ENCODE data around the gene PITPNM3.

Gene PITPNM3

DNA sequence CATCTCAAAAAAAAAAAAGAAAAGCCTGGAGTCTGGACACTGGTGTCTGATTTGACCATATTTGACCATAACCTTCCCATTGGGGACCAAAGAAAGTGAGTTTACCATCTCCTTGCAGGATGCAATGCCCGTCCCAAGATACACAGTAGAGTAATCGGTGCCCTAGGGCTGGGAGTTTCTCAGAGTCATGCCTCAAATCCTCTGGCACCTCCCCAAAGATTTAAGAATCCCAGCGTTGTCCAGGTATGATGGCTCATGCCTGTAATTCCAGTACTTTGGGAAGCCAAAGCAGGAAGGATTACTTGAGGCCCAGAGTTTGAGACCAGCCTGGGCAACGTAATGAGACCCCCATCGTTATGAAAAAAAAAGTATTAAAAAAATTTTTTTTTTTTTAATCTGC lies 5.0 kb downstream of the PITPNM3 start:
- no peak for DNase-seq

DNA sequence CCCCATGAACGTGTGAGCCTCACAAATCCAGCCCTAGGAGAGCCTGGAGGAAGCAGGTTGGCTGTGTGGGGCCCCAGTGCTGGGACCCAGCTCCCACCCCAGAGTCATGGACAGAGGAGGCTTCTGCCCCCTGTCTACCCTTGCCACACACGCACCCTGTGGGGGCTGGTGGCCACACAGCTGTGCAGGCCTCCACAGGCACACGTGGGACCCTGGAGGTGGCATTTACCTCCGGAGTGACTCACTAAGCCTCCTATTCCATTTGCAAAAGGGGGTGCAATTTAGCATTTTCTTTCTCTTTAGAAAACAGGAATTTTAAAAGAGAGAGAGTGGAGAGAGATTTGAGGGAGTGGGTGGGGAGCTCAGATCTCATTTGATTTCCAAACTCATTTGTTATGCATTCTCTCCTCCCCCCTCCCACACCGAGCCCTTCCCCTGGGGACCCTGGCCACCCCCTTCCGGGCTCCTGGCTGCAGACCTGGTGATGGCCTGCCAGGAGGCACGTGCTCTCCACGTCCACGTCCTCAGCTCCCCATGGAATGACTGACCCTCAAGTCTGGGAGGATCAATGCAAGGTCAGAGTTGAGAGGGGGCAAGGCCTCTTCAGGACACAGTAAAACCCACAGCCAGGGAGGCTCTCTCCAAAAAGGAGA lies 6.8 kb downstream of the PITPNM3 start:
- DNase-seq, result no peak

DNA sequence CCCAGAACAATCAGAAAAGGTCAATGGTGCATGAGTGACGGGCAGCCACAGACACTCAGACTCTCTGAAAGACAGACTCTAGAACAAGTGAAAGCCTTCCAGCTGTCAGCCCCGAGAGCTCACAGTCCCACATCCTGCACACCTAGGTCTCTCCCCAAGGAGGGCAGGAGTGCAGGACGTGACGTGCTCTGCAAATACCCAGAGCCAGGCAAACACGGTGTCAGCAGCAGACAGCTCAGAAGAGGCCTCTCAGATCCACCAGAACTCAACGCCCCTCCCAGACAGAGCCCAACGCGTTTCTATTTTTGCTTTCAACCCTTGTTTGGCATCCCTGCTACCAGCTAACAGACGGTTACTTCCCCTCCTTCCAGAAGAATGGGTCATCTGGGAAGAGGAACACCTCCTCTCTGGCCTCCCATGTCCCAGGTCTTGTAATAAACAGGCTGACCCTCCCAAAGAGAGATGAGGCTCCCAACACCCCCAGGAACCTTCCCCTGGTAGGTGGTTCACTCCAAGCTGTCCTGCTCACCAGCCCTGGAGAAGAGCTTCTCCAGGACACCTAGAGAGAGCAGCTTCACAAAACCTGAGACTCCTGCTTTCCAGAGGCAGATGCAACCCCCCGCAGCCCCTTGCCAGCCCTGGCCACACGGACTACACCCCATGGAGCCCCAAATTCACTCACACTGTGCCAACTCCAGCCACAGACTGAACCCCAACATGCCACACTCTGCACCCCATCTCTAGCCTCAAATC lies 7.6 kb downstream of the PITPNM3 start:
- DNase-seq, result peak; percentile 43

DNA sequence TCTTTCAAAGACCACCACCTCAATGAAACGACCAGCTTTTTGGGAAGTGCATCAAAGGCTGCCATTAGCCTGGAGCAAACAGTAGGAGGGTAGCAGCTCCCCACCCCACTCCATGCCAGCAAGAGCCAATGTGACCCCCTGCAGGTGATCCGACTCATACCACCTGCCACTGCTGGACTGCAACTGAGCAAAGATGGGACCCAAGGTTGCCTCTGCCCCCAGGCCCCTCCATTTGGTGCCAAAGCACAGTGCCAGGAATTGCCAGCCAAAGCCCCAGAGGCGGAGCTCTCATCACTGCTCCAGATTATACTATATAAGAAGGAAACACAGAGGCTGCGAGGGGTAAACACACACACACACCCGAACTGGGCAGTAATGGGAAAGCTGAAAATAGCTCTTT lies 8.3 kb downstream of the PITPNM3 start:
- no peak for DNase-seq

DNA sequence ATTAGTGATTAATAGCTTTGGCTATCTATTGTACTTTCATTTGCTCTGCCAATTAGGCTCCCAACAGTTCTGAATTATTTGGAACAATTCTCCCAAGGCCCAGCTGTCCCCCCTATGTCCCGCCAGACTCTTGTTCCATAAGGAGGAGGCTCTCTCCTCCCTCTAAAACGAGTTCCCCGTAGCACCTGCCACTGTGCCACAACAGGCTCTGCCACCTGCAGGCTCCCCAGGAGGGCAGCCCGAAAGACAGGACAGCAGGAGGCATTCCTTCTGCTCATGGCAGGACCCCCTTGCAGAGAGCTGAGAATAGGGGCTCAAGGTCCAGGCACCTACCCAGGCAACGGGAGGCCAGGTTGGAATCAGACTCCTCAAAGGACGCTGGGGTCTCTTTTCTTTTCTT lies 9.0 kb downstream of the PITPNM3 start:
- no peak for DNase-seq

DNA sequence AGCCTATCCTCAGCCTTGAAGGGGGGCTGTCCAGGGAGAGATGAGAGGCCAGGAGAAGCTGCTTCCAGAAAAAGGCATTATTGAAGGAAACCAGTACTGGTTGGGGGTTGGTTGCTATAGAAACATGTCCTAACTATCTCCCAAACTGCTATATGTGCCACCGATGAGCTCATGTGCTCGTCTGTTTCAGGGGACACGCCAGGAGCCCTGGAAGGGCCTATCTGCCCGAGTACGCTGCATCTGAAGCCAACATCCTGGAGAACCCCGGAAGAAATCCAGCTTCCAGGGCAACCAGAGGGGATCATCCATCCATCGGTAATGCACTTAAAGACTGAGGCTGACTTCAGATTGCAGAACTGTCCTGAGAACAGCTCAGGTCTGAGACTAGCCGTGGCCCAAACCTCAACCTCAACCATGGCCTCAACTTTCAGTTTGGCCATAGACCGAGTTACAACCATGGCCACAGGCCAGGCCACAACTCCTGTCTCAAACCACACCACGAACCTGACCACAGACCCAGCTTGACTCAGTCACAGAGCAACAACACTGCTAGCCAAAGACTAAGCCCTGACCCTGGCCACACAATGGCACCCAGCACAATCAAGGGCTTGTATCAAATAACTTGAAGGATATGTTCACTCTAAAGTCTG lies 10.2 kb downstream of the PITPNM3 start:
- DNase-seq, result no peak

DNA sequence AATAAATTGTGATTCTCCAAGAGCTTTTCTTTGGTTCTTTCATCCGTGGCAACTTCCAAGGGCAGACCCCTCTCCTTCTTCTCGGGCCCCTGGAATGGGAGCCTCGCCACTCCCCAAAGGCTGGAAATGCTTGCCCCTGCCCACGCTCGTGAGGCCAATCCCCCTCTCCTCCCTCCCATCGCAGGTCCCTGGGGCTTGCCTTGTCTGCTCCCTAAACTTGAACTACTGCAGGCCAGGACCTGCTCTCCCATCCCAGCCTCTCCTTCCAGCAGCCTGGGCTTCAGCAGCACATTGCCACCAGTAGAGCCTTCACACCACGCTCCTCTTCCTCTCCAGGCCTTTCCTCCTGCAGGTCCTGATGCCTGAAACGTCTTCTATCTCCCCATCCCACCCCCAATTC lies 11.1 kb downstream of the PITPNM3 start:
- no peak for DNase-seq

DNA sequence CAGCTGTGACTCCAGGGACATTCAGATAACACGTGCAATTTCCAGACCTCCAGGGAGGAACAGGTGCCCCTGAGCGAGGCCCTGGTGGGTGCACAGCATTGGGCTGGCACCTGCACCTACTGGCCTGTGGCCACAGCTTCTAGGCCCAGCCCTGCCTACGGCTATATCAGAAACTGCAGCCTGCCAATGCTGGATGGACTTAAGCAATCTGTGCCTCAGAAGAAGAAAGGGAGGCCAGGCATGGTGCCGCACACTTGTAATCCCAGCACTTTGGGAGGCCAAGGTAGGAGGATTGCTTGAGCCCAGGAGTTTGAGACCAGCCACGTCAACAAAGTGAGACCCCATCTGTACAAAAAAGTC lies 12.4 kb downstream of the PITPNM3 start:
- no peak for DNase-seq

DNA sequence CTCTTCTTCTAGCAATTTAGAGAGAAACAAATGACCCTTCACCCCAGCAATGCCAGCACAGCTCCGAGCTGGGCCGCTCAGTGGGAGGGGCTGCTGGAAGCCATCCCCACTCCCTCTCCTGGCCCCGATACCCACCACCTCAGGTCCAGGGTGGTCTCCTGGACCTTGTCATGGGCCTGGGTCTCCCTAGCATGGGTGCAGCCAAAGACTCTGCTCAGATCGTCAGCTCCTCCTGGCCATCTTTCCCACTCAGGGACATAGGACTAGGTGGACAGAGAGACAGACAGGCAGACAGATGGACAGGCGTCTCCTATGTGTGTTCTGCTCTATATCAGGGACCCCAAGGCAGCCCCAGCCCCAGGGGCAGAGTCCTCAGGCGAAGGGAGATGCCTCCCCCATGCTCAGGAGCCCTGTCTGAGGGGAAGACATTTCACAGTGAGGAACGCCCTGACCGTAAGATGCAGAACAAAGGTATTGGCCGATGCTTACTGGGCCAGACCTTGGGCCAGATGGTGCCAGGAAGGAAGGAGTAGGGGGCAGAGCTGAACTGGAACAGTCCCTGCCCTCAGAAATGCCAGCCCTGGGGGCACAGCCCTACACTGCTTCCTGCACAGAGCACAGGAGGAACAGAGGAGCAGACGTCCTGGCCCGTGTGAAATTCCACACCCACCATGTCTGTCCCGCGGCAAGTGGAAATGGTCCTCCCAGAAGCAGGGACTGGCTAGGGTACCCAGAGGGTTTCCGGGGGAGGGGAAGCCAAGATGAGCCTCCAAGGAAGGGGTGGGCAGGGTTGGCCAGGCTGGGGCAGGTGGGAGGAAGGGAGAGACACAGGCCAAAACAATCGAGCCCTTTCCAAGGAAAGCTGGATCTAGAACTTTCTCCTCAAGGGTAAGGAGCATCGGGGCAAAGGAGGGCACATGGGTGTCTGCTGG lies 13.0 kb downstream of the PITPNM3 start:
- no peak for DNase-seq

DNA sequence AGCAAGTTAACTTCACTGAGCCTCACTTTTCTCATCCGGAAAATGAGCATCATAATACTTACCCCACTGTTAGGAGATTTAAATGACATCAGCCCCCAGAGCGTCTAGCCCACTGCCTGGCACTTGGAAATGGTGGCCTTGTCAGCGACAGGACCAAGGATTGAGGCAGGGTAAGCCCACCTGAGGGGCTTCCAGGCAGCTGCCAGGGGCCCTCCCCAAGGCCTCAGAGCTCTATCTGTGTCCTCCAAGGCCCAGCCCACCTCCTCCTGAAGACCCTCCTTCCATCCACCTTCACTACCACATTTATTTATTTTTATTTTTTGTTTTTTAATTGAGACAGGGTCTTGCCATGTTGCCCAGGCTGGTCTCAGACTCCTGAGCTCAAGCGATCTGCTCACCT lies 13.8 kb downstream of the PITPNM3 start:
- no peak for DNase-seq

DNA sequence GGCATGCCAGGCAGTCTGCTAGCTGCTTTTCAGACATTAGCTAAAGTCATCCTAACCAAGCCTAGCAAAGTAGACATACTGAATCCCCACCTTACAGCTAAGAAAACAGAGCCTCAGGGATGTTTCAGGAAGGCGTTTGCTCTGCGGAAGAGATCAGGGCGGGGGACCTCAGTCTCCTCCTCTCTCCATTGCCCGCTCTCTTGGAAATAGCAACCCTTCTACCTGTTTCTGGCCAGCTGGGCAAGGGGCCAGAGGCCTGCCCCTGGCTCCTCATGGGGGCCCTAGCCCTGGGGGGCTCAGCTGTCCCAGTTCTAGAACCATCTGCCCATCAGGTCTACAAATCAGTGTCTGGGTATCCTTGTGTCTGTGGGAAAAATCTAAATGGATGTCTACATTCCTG lies 14.5 kb downstream of the PITPNM3 start:
- DNase-seq, result no peak

DNA sequence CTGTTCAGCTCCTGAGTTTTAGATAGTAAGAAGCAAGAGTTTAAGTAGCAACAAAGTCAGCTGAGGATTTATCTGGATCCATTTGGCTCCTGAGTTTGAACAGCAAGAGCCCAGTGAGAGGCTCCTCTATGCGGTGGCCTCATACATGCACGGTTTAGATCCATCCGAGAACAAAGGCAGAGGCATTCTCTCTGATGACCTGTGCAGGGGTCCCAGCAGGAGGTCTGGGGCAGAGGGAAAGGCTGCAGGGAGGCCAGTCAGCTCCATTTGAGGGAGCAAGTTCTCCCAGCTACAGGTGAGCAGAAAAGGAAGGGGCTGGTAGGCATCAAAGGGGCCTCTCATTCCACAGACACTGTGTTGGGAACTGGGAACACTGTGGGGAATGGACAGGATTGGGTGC lies 16.5 kb downstream of the PITPNM3 start:
- DNase-seq, result no peak

DNA sequence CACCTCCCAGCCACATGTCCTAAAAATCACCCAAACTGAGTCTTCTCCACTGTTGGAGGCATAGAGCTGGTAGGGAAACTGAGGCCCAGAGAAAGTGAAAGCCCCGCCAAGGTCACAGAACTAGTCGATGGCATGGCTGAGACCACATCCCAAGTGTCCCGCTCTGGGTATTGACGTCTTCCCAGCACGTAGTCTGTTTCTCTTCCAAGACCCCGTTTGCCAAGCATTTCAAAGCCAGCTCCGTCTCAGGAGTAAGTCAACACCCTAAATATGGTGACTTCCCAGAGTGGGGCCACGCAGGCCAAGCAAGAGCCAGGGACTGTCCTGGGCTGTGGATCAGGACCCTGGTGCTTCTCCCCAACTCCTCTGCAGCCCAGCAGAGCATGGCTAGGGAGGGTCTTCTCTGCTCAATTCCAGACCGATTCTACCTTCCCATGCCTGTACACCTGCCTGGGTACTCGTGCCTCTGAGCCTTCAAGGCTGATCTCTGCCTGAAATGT lies 19.7 kb downstream of the PITPNM3 start:
- DNase-seq, result no peak

DNA sequence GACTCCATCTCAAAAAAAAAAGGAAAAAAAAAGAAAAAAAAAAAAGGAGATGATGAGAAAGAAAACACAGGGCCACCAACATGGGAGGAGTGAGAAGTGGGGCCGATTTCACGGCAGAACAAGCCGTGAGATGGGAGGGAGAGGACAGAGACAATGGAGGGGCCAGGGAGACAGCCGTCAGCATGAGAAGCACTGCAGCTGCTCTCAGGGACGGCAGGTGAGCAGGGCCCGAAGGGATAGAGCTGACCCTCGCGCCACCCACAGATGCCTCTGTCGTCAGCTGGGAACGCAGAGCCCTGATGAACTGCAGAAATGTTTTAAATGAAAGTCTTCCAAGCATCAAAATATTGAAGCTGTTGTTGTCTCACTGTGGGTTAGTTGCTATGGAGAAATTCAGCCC lies 20.3 kb downstream of the PITPNM3 start:
- no peak for DNase-seq

DNA sequence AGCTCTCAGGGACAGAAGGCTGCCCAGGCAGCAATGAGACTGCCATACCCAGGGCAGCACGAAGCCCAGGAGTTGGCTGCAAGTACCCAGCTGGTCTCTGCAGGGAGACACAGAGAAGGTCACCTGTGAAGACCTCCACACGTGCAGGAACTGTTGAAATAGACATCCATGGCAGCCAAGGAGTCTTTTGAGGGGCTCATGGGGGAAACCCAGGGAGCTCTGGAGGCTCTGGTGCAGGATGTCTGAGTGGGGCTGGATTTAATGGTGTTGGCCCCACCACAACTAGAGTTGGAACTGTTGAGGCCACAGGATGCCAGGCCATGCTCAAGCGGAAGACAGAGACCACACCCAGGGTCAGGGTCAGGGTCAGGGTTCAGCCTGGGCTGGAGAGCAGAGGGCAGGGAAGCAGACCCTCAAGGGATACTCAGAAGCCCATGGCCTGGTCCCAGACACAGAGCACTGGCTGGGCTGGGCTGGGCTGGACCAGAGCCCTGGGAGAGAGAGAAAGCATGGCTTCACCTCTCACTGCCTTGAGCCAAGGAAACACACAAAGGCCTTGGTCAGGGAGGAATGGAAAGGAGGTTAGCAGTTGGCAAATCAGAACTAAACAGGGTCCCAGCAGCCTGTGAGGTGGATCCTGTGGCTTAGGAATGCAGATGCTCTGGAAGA lies 21.4 kb downstream of the PITPNM3 start:
- no peak for DNase-seq

DNA sequence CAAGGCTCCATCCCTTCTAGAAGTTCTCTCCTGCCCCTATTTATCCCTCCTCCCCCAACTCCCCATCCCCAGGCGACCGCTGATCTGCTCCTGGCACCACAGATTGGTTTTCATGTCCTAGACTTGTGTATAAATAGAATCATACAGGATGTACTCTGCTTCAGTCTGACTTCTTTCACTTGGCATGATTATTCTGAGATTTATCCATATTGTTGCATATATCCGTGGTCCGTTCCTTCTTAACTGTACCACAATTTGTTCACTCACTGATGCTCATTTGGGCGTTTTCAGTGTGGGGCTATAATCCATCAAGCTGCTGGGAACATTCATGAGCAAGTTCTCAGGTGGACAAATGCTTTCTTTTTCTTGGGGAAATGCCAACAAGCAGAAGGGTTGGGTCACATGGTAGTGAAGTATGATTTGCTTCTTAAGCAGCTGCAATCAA lies 23.9 kb downstream of the PITPNM3 start:
- no peak for DNase-seq

DNA sequence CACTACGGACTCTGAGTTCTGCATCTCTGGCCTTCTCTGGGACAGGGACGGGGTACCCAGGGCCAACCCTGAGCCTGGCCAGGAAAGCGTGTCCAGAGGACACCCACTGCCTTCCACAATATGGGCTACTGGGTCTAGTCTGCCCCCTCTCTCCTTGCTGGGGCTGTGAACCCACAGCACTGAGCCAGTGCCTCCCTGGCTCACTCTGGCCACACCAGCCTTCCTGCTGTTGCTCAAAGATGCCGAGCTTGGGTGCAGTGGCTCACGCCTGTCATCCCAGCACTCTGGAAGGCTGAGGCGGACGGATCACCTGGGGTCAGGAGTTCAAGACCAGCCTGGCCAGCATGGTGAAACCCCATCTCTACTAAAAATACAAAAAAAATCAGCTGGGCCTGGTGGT lies 24.8 kb downstream of the PITPNM3 start:
- DNase-seq, result no peak

DNA sequence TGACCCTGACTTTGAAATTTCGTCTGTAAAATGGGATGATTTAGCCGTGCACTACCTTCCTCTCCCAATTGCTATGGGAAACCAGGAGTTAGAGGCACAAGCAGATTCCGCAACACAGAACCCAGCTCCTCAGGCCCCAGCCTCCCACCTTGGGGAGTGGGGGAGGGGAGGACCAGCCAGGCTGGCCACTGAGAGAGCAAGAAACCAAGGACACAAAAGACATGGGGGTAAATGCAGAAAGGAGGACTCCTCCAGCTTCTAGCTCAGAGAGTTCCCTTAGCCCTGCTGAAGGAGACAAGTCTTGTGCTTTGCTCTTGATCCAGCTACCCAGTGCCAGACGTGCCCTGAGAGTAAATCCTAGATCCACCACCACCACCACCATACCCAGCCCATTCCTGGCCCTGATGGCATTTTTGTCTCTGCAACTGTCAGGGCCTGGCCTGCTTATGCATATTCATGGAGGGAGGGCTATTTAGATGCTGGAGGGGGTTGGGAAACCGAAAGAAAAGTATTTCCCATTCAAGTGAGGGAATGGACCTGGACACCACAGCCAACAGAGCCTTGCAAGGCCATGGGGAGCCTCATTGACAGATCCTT lies 25.9 kb downstream of the PITPNM3 start:
- DNase-seq, result no peak

DNA sequence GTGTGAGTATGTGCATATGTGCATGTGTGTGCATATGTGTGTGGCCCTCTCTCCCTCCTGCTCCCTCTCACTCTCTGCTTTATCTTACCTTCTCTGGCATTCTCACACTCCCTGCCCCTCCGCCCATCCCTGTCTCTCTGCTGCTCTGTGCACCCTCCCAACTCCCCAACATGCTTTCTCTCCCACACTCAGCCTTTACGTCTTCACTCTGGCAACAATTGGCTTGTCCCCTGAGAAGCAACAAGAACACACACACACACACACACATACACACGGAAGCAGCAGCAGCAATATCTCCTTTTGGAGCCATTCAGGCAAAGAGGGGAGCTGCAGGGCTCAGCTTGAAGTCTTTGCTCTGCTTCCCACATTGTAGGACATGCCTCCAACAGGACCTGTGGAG lies 27.8 kb downstream of the PITPNM3 start:
- no peak for DNase-seq

DNA sequence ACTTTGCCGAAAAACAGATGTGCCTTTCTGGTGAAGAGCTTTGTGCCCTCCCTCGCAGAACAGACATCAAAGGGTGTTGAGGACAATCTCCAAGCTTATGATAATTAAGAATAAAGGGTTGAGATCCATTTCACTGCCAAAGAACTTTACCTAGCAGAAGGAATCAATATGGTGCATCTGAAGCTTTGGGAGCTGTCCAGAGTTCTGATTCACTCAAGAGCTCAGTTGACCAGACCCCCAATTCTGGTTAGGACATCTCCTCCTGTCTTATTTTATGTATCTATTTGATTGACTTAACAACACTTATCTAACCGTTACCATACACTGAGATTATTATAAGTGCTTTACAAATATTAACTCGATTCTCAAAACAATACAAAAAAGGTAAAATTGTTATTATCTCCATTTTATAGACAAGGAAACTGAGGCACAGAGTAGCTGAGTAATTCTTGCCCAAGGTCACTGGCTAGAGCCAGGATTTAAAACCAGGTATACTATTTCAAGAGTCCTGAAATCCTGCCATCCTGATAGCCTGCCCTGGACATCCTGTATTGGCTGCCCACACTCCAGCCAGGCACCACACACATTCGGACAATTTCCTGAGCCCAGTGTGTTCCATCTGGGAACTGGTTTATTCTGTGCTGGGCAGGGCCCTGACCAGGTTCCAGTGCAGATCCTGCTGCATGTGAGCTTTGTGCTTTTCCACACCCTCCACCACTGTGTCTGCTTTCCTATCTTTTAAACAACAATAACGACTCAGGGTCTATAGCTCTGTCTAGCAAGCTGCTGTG lies 29.8 kb downstream of the PITPNM3 start:
- no peak for DNase-seq

DNA sequence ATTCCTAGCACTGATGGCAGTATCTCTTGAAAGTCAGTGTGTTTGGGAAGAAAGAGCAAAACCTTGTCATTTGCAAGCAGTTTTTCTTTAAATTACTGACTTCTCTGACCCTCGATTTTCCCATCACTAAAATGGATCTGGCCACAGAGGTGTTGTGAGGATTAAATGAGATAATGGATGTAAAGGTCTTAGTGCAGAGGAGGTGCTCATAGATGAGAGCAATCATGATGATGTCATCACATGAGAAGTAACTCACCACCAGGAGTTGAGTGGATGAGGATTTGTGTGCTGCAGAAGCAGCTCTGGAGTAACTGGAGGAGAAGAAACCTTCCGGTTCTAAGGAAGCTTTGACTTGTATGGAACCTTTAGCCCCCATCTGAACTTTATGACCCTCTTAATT lies 30.6 kb downstream of the PITPNM3 start:
- DNase-seq, result no peak

All from stimulated activated CD4-positive, alpha-beta T cell treated with anti-CD3 and anti-CD28 coated beads, Interleukin-15, amount 100 ng/mL, for 24 hours (primary cell).